ENCODE results near the gene MRGPRF. TPM values are rescaled to one million over a fixed set of nuclear protein-coding genes. Genes with fewer than 3 reads are reported as not detected.

Gene MRGPRF
- total and polyA plus RNA-seq, 2 experiments from 2014 or later: 20.7 to 25.3 TPM

DNA sequence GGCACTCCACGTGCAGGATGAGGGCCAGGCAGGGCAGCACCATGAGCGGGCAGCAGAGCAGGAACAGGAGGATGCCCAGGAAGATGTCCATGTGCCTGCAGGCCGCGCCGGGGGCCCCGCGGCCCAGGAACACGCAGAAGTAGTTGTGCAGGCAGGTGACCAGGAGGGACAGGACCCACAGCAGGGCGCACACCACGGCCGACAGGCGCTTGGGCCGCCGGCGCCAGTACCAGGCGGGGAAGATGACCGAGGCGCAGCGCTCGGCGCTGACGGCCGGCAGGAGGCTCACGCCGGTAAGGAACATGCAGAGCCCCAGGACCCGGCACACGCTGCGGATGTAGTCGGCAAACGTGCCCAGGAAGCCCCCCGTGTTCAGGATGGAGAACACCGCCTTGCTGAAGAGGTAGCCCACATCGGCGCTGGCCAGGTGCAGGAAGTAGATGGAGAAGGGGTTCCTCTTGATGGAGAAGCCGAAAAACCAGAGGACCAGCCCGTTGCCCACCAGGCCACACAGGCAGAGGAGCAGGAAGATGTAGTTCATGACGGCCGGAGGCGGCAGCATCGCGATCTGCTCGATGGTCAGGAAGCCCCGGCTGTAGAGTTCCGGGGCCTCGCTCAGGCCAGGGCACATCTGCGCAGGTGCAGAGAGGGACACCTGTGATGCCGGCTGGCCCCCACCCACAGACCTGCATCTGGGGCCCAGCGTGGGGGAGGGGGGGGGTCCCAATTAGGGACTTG lies 7.2 kb downstream of the MRGPRF start:
- WGBS, 2 experiments (ENCODE audit: low coverage in 1 of 2, low lambda C conversion rate in 2 of 2, missing lambda C conversion rate in 2 of 2): 95 to 96% methylated on average over 39 to 48 of the region's 48 CpGs
- H3K27me3 ChIP-seq (replicated peaks; ENCODE audit: insufficient read depth): no peaks in the 10 kb centered on the region

DNA sequence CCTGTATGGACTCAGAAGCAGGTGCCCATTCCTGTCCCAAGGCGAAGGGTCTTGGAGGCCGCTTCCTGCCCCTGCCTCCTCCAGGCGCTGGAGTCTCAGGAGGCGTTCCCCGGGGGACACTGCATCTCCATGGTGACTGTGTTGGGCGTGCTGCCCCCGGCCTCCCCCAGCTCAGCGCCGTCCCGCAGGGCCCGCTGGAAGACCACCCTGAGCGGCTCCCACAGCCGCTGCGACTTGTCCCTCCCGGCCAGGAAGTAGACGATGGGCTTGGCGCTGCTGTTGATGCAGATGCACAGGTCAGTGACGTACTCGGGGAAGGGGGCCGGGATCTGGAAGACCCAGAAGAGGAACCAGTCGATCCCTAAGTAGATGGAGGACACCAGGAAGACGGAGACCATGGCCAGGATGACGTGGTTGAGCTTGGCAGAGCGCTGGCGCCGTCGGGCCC lies 7.8 kb downstream of the MRGPRF start:
- TF ChIP-seq EZH2phosphoT487 (IDR thresholded peaks at IDR 0.05; ENCODE audit: insufficient read depth, low read depth) (no peak), EZH2 (IDR thresholded peaks at IDR 0.05; ENCODE audit: insufficient read depth, poor library complexity, severe bottlenecking) (no peak)
- in situ Hi-C loops (cut with MboI): no loop called here
- H3F3A ChIP-seq (ENCODE audit: insufficient read depth): peaks cover 20% of the 10 kb centered on the region
- H4K20me1 ChIP-seq (ENCODE audit: insufficient read depth): no peaks in the 10 kb centered on the region
- H3K4me1 ChIP-seq (ENCODE audit: insufficient read depth): peaks cover 35% of the 10 kb centered on the region
- no peak overlapping the region for H3K4me2 ChIP-seq (ENCODE audit: unreplicated experiment)
- H3K79me2 ChIP-seq (ENCODE audit: insufficient read depth): no peaks in the 10 kb centered on the region
- no peak for DNase-seq
- no peak overlapping the region for H2AFZ ChIP-seq
- H3K9me2 ChIP-seq (ENCODE audit: insufficient read depth): no peaks in the 10 kb centered on the region
- no peak overlapping the region for H3K9ac ChIP-seq
- H3K36me3 ChIP-seq (ENCODE audit: low read depth): no peaks in the 10 kb centered on the region
- no peak overlapping the region for H3K4me3 ChIP-seq
- H3K9me3 ChIP-seq (ENCODE audit: low read depth): no peaks in the 10 kb centered on the region
- 93 to 94% methylated on average over 27 of the region's 27 CpGs for WGBS, 2 experiments (ENCODE audit: low coverage in 1 of 2, low lambda C conversion rate in 2 of 2, missing lambda C conversion rate in 2 of 2)
- no peak overlapping the region for H3K27ac ChIP-seq
- no peaks in the 10 kb centered on the region for H3K27me3 ChIP-seq (replicated peaks; ENCODE audit: insufficient read depth)

More for the DNA sequence above, 7.2 kb downstream of the MRGPRF start:
- H3K4me2 ChIP-seq (ENCODE audit: unreplicated experiment): no peak overlapping the region
- TF ChIP-seq EZH2 (IDR thresholded peaks at IDR 0.05; ENCODE audit: insufficient read depth, poor library complexity, severe bottlenecking) (no peak), EZH2phosphoT487 (IDR thresholded peaks at IDR 0.05; ENCODE audit: insufficient read depth, low read depth) (no peak)
- in situ Hi-C loops (cut with MboI): no loop called here
- peaks cover 37% of the 10 kb centered on the region for H3K4me1 ChIP-seq (ENCODE audit: insufficient read depth)
- no peak overlapping the region for H3K4me3 ChIP-seq
- H3K36me3 ChIP-seq (ENCODE audit: low read depth): no peaks in the 10 kb centered on the region
- no peaks in the 10 kb centered on the region for H3K79me2 ChIP-seq (ENCODE audit: insufficient read depth)
- peaks cover 16% of the 10 kb centered on the region for H3F3A ChIP-seq (ENCODE audit: insufficient read depth)
- H4K20me1 ChIP-seq (ENCODE audit: insufficient read depth): no peaks in the 10 kb centered on the region
- no peak overlapping the region for H2AFZ ChIP-seq
- no peaks in the 10 kb centered on the region for H3K9me3 ChIP-seq (ENCODE audit: low read depth)
- no peak overlapping the region for H3K27ac ChIP-seq
- DNase-seq: no peak
- no peak overlapping the region for H3K9ac ChIP-seq
- H3K9me2 ChIP-seq (ENCODE audit: insufficient read depth): no peaks in the 10 kb centered on the region

DNA sequence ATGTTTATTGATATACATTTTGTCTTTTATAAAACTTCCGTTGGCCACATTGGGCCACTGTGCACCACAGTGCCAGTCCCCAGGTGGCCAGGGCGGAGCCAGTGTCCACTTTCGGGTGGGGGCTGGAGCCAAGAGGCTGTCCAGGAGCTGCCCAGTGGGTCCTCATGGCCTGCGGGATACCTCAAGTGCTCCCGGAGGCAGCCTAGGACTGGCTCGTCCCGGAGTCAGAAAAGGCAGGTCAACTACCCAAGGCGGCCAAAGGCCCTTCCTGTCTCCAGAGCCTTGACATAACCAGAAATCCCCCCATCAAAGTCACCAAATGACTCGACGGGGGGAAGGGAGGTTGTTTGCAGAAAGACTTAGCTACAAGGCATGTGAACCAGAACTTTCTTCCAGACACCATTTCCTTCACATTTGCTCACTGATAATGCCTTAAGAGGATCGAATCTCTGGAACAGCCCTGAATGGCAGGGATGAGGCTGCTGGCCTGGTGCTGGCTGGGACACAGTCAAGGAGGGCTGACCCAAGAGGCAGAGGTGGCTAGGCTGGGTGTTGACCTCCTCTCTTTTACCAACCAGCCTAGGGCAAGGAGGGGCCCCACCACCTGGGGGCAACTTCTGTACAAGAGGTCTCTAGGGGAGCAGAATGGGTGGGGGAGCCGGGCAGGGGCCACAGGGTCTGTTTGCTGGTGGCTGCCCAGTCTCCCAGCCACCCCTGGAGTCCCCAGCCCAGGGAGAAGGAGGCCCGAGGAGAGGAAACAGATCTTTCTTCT lies 8.4 kb downstream of the MRGPRF start:
- no peak for TF ChIP-seq EZH2phosphoT487 (IDR thresholded peaks at IDR 0.05; ENCODE audit: insufficient read depth, low read depth)
- TF ChIP-seq EZH2 (IDR thresholded peaks at IDR 0.05; ENCODE audit: insufficient read depth, poor library complexity, severe bottlenecking): no peak
- H3K36me3 ChIP-seq (ENCODE audit: low read depth): no peaks in the 10 kb centered on the region

DNA sequence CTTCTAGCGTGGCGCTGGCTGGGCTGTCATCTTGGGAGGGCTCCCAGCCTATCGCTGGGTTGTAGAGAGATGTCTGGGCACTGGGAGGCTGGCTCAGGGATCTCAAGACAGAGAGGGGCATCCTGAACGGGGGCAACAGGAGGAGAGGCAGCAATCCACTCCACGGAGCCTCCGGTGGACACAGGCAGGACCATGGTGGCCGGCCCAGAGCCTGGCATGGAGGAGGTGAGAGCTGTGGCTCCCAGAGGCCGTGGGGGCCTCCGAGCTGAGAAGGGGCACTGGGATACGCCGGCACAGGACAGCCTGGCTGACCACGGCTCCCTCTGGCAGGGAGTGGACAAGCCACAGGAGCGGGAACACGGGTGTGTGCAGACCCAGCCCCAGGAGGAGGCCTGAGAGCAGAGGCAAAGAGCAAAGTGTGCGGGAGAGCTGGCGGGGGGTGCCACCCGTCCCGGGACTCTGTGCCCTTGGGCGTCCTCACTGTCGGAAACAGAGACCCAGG lies 9.1 kb downstream of the MRGPRF start:
- Histone ChIP-seq H3K36me3 (ENCODE audit: low read depth) (no peaks in the 10 kb centered on the region), H3K4me1 (ENCODE audit: insufficient read depth) (peaks cover 24% of the 10 kb centered on the region), H3K4me3 (no peak overlapping the region), H3F3A (ENCODE audit: insufficient read depth) (peaks cover 25% of the 10 kb centered on the region), H3K9ac (no peak overlapping the region), H3K9me2 (ENCODE audit: insufficient read depth) (no peaks in the 10 kb centered on the region), H3K79me2 (ENCODE audit: insufficient read depth) (no peaks in the 10 kb centered on the region), H2AFZ (no peak overlapping the region), H3K9me3 (ENCODE audit: low read depth) (no peaks in the 10 kb centered on the region), H3K27me3 (replicated peaks; ENCODE audit: insufficient read depth) (no peaks in the 10 kb centered on the region), H3K27ac (no peak overlapping the region), H3K4me2 (ENCODE audit: unreplicated experiment) (no peak overlapping the region), H4K20me1 (ENCODE audit: insufficient read depth) (no peaks in the 10 kb centered on the region)
- no peak for DNase-seq
- 90 to 94% methylated on average over 20 of the region's 20 CpGs for WGBS, 2 experiments (ENCODE audit: low coverage in 1 of 2, low lambda C conversion rate in 2 of 2, missing lambda C conversion rate in 2 of 2)
- in situ Hi-C loops (cut with MboI): no loop called here
- TF ChIP-seq EZH2phosphoT487 (IDR thresholded peaks at IDR 0.05; ENCODE audit: insufficient read depth, low read depth) (no peak), EZH2 (IDR thresholded peaks at IDR 0.05; ENCODE audit: insufficient read depth, poor library complexity, severe bottlenecking) (no peak)

More for the DNA sequence above, 8.4 kb downstream of the MRGPRF start:
- no peaks in the 10 kb centered on the region for H3K9me3 ChIP-seq (ENCODE audit: low read depth)
- H4K20me1 ChIP-seq (ENCODE audit: insufficient read depth): no peaks in the 10 kb centered on the region
- in situ Hi-C loops (cut with MboI): no loop called here
- H3K4me1 ChIP-seq (ENCODE audit: insufficient read depth): peaks cover 30% of the 10 kb centered on the region
- no peaks in the 10 kb centered on the region for H3K9me2 ChIP-seq (ENCODE audit: insufficient read depth)
- H2AFZ ChIP-seq: no peak overlapping the region
- H3K27ac ChIP-seq: no peak overlapping the region
- no peak overlapping the region for H3K4me3 ChIP-seq
- H3F3A ChIP-seq (ENCODE audit: insufficient read depth): peaks cover 25% of the 10 kb centered on the region
- no peak overlapping the region for H3K9ac ChIP-seq
- 82 to 83% methylated on average over 12 to 13 of the region's 13 CpGs for WGBS, 2 experiments (ENCODE audit: low coverage in 1 of 2, low lambda C conversion rate in 2 of 2, missing lambda C conversion rate in 2 of 2)
- DNase-seq: no peak
- H3K27me3 ChIP-seq (replicated peaks; ENCODE audit: insufficient read depth): no peaks in the 10 kb centered on the region
- H3K79me2 ChIP-seq (ENCODE audit: insufficient read depth): no peaks in the 10 kb centered on the region
- H3K4me2 ChIP-seq (ENCODE audit: unreplicated experiment): no peak overlapping the region

All from GM23248 (cell line).